ENCODE data around the gene GALT. TPM values are rescaled to one million over a fixed set of nuclear protein-coding genes. Genes with fewer than 3 reads are reported as not detected.

The GALT gene
- total and polyA plus RNA-seq, 4 donors, result 58.6 to 196 (median 115) TPM

GRCh38 chr9:34694811-34695210, 48.3 kb downstream of the GALT start:
- H3K4me3 ChIP-seq (ENCODE audit: low read depth in 1 of 3, low read length in 3 of 3), result no peak overlapping the region
- no peaks in the 10 kb centered on the region for H3K27me3 ChIP-seq (ENCODE audit: control insufficient read depth in 4 of 4, insufficient read depth in 4 of 4, low read length in 3 of 4)
- H3K9me3 ChIP-seq (ENCODE audit: control insufficient read depth in 4 of 4, low read length in 3 of 4), result no peaks in the 10 kb centered on the region
- H3K4me1 ChIP-seq (ENCODE audit: control insufficient read depth in 4 of 4, insufficient read depth in 4 of 4, low read length in 3 of 4), result peaks cover under 1 to 14% (median 11%) of the 10 kb centered on the region in 4 donors
- H3K27ac ChIP-seq (ENCODE audit: low read depth in 1 of 2, low read length in 2 of 2), result no peak overlapping the region
- no peak overlapping the region for H3K9ac ChIP-seq (ENCODE audit: low read depth in 1 of 2, low read length in 2 of 2)
- TF ChIP-seq REST (IDR thresholded peaks at IDR 0.05), result no peak
- H3K36me3 ChIP-seq (ENCODE audit: control insufficient read depth in 4 of 4, insufficient read depth in 3 of 4, low read depth in 1 of 4, low read length in 3 of 4), result no peaks in the 10 kb centered on the region
- no peak for DNase-seq (ENCODE audit: low spot score)

Small RNA genes lying within 50 kb of the gene (small RNA-seq; reads per million reads assigned to genes)
- not detected for gene CCL27

Other genes starting within 250 kb of the GALT start
- 1 to 10 TPM; 1.6 to 3.6 TPM for gene FAM219A, start 188.1 kb upstream of the GALT start, total RNA-seq
- 1 to 10 TPM; 1.7 to 3.0 TPM for gene FAM219A, start 188.1 kb upstream of the GALT start, polyA plus RNA-seq
- not detected for gene DNAI1, start 187.9 kb upstream of the GALT start, total RNA-seq
- gene DNAI1, start 187.9 kb upstream of the GALT start, polyA plus RNA-seq, result not detected
- 1 to 10 TPM in 1 of 2 donors, under 1 TPM in 1; 0.67 to 9.6 TPM for gene ENHO, start 123.7 kb upstream of the GALT start, total RNA-seq
- gene ENHO, start 123.7 kb upstream of the GALT start, polyA plus RNA-seq, result 1 to 10 TPM; 1.6 to 2.2 TPM
- gene CNTFR, start 57.0 kb upstream of the GALT start, total RNA-seq, result 1 to 10 TPM in 1 of 2 donors, under 1 TPM in 1; 0.75 to 3.3 TPM
- gene CNTFR, start 57.0 kb upstream of the GALT start, polyA plus RNA-seq, result 1 to 10 TPM; 1.9 to 2.1 TPM
- gene RPP25L, start 34.6 kb upstream of the GALT start, total RNA-seq, result 10 to 100 TPM; 18.6 to 23.3 TPM
- 10 to 100 TPM; 25.0 to 33.4 TPM for gene RPP25L, start 34.6 kb upstream of the GALT start, polyA plus RNA-seq
- gene DCTN3, start 26.2 kb upstream of the GALT start, total RNA-seq, result 10 to 100 TPM; 24.9 to 51.9 TPM
- gene DCTN3, start 26.2 kb upstream of the GALT start, polyA plus RNA-seq, result 10 to 100 TPM; 44.6 to 48.7 TPM
- gene ARID3C, start 17.6 kb upstream of the GALT start, total RNA-seq, result 1 to 10 TPM; 2.2 to 2.6 TPM
- 1 to 10 TPM in 1 of 2 donors, under 1 TPM in 1; 0.58 to 1.1 TPM for gene ARID3C, start 17.6 kb upstream of the GALT start, polyA plus RNA-seq
- 100 to 1,000 TPM; 116 to 161 TPM for gene SIGMAR1, start 8.9 kb upstream of the GALT start, total RNA-seq
- 100 to 1,000 TPM; 196 to 210 TPM for gene SIGMAR1, start 8.9 kb upstream of the GALT start, polyA plus RNA-seq
- 10 to 100 TPM; 14.8 to 35.3 TPM for gene IL11RA, start 5.5 kb downstream of the GALT start, total RNA-seq
- 10 to 100 TPM in 1 of 2 donors, 1 to 10 TPM in 1; 10.0 to 14.7 TPM for gene IL11RA, start 5.5 kb downstream of the GALT start, polyA plus RNA-seq
- not detected for gene CCL27, start 16.0 kb downstream of the GALT start, total RNA-seq
- not detected for gene CCL27, start 16.0 kb downstream of the GALT start, polyA plus RNA-seq
- under 1 TPM in 1 of 2 donors, not detected in 1; 0.33 TPM for gene CCL19, start 44.6 kb downstream of the GALT start, total RNA-seq
- 1 to 10 TPM in 1 of 2 donors, under 1 TPM in 1; 0.65 to 2.9 TPM for gene CCL19, start 44.6 kb downstream of the GALT start, polyA plus RNA-seq
- gene CCL21, start 63.5 kb downstream of the GALT start, total RNA-seq, result 1 to 10 TPM; 2.2 to 4.5 TPM
- 10 to 100 TPM; 16.7 to 31.0 TPM for gene CCL21, start 63.5 kb downstream of the GALT start, polyA plus RNA-seq

All from liver (tissue), 10 donors.